ENCODE data around the gene SEPTIN5. TPM values are rescaled to one million over a fixed set of nuclear protein-coding genes. Genes with fewer than 3 reads are reported as not detected.
A peak's percentile ranks its signal among the peaks of the same experiment; 100 is the strongest.
"Not testable (repeated sequence)": the region's sequence is repeated elsewhere in the genome, so short reads cannot be mapped to it uniquely, and the experiment has no call there.

The SEPTIN5 gene
- total RNA-seq, 2 donors from 2014 or later = 22.9 to 29.8 TPM

DNA sequence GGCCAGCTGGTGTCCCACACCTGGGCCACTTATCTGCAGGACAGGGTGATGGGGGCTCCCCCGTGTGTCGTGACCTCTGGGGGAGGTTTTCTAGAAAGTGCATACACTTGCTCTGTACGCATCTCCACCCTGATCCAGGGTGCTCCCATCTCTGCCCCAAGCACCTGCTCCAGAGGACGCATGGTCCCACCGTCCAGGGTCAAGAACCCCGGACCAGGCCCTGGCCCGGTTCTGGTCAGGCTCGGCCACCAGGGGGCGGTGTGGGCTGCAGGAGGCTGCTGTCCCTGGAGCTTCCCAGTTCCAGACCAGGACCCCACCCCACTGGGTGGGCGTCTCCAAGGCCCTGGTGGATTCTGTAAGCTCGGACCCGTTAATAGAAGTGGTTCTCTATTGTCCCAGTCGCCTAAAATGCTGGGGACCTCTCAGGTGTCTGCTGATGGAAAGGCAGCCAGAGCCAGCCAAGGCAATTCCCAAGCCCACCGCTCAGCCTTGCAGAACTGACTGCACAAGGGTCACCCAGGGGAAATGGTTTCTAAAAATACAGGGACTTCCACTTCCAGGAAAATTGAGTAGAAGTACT lies 34.7 kb upstream of the SEPTIN5 start:
- DNase-seq (ENCODE audit: low spot score) = no peak
- intact Hi-C loops (cut with DNase I) = loop anchor here in 1 of 2 donors (5.0 kb wide), 1 partner anchor 38 kb away; no protein-coding TSS in a partner anchor

DNA sequence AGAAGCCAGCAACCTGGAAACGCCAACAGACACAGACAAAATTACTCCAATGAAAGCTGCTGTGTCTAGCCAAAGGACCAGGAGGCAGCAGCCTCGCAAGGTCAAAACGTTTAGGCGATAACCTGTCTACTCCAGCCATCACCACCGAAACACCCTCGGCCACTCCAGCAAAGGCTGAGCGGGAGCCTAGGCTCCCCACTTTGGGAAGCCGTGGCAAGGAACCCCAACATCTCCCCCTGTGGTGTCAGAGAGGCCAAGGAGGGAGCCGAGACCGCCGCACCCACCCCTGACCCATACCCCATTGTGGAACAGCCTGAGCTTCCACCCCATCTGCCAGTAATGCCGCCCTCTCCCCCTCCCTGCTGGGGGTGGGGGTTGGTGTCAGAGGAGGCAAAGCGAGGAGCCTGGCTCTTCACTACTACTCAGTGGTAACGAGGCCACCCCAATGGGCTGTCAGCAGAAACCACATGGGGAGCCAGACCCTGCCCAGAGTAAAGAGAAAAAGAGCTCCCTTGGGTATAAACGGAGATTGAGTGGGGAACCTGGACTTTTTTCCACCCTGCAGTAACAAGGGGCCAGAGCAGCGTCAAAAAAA lies 33.9 kb upstream of the SEPTIN5 start:
- no peak for DNase-seq (ENCODE audit: low spot score)
- intact Hi-C loops (cut with DNase I) = loop anchor here in 1 of 2 donors (5.0 kb wide), 1 partner anchor 37 kb away; no protein-coding TSS in a partner anchor

DNA sequence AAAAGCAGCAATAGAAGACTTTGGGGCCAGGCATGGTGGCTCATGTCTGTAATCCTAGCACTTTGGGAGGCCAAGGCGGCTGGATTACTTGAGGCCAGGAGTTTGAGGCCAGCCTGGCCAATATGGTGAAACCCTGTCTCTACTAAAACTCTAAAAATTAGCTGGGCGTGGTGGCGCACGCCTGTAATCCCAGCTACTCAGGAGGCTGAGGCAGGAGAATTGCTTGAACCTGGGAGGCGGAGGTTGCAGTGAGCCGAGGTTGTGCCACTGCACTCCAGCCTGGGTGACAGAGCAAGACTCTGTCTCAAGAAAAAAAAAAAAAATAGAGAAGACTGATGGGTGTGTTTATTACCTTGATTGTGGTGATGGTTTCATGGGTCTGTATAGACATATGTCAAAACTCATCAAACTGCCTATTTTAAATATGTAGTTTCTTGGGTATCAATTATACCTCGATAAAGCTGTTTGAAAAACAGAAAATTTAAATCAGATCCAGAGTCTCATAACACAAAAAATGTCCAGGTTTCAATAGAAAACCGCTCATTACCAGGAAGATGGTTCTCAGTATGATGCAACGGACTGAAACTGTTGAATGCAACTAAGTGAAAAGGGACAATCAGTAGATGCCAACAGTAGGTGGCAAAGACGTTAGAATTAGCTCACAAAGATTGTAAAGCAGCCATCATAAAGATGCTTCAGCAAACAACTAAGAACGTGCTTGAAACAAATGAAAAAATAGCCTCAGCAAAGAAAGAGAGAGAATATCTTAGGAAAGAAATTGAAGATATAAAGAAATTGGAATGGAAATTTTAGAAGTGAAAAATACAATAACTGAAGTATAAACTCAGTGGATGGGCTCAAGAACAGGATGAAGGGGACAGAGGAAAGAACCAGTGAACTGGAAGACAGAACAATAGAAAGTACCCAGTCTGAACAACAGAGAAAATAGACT lies 33.1 kb upstream of the SEPTIN5 start:
- no peak for DNase-seq (ENCODE audit: low spot score)
- intact Hi-C loops (cut with DNase I) = loop anchor here in 1 of 2 donors (5.0 kb wide), 1 partner anchor 36 kb away; no protein-coding TSS in a partner anchor

DNA sequence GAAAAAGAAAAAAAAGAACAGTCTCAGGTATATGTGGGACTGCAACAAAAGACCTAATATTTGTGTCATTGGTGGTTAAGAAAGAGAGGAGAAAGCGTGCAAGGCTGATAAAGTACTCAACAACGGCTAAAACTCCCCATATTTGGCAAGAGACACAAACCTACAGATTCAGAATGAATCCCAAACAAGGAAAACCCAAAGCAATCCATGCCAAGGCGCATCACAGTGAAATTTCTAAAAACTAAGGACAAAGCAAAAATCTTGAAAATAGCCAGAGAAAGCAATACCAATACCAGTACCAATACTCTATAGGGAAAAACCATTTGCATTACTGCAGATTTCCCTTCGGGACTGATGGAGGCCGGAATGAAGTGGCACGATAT lies 32.4 kb upstream of the SEPTIN5 start:
- DNase-seq (ENCODE audit: low spot score) = no peak

DNA sequence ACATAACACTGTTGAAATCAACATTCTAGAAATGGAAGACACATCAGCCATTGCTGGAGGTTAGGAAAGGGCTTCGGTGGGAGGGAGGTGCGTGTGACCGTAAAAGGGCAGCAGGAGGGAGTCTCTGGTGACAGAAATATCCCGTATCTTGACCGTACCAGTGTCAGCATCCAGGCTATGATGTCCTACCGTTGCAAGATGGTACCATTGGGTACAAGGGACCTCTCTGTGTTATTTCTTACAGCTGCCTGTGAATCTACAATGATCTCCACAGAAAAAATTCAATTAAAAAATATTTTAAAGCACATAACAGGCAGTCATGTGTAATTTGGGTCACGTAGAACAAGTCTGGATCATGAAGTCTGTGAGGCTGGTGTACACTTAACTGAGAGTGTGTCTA lies 27.4 kb upstream of the SEPTIN5 start:
- peak; percentile 6 for DNase-seq (ENCODE audit: low spot score)
- intact Hi-C loops (cut with DNase I) = no loop called here

More for the DNA sequence above, 32.4 kb upstream of the SEPTIN5 start:
- intact Hi-C loops (cut with DNase I) = loop anchor here in 1 of 2 donors (5.0 kb wide), 1 partner anchor 35 kb away; no protein-coding TSS in a partner anchor

DNA sequence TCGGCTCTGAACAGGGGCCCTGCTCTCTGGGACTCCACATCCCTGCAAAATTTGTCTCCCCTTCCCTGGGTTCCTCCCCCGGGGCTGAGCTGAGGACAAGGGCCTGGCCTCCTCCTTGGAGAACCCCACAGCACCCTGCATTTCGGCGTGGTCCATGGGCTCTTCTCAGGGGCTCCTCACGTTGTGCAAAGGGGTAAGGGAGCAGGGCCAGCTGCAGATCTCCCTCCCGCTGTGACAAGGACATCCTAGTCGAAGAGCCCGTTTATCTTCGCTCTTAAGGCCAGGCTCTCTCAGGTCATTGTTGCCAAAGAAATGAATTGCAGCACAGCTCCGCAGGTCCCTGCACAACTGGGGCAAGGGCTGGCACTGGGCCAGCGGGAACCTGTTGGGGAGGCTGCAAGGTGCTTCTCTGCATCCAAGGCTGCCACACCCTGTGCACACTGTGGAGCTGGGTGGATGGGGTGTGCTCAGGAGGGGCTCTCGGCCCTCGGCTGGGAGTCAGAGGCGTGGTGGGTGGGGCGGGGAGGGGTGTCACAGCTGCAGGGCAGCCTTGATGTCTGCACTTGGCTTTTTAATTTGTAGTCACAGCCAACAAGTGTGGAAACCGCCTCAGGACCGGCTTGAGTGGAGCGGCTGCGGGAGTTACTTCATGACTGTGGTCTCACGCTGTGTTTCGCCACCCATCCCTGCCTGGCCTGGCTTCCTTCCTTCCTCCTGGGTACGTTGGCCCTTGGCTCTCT lies 26.6 kb upstream of the SEPTIN5 start:
- intact Hi-C loops (cut with DNase I) = no loop called here
- DNase-seq (ENCODE audit: low spot score) = peak; percentile 85

DNA sequence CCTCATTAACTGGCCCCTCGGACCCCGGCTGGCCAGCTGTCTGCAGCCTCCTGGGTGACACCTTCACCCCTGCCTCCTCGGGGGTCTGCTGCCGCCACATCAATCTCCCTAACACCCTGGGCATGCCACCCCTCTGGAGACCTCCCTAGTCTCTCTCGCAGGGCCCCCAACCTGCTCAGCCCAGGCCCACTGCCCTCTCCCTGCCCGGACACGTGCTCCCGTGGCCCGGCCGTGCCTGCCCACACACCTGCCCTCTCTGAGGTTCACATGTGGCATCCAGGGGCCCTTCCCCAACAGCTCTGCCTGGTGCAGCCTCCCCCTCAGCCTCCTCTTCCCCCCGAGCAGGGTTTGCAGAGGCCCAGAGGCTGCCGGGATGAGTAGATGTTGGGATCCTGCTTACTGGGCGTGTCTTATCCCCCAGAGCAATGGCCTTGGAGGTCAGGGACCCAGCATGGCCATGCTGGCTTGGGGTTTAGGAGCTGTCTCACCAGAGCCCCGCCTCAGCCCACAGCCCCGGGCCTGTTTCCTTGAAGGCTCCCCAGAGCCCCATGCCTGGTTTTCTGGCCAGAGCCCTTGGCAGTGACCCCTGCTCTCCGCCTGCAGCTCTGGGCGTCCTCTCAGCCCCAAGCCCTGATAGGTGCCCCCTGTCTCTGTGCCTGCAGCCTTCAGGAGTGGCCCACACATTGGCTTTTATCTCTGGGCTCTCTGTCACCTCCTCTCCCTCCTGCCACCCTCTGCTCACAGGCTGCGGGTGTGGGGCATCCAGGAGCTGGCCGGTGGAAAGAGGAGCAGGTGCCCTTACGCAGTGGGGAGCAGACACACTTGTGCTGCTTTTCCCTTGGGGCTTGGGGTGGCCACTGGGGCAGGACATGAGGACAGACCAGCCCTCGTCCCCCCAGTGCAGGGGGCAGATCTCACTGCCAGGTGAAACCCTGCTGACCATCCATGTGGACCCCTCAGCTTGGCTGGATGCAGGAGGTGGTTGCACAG lies 25.7 kb upstream of the SEPTIN5 start:
- DNase-seq (ENCODE audit: low spot score) = peak; percentile 80
- intact Hi-C loops (cut with DNase I) = no loop called here

DNA sequence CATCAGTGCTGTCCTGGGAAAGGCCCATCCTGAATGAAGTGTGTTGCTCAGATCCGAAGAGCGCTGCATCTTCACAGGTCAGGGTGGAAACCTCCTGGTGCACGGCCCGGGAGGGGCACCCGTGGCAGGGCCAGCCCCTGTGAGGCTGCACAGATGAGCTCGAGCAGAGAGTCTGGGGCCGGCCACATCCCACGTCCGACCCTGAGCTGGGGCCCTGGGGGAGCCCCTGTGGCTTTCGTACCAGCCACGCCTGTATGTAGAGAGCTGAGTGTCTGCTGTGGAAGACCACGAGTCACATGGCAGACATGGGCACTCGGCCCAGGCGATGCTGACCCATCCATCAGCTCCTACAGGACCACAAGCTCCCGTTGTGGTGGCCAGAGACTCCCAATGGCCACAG lies 24.9 kb upstream of the SEPTIN5 start:
- intact Hi-C loops (cut with DNase I) = no loop called here
- peak; percentile 64 for DNase-seq (ENCODE audit: low spot score)

DNA sequence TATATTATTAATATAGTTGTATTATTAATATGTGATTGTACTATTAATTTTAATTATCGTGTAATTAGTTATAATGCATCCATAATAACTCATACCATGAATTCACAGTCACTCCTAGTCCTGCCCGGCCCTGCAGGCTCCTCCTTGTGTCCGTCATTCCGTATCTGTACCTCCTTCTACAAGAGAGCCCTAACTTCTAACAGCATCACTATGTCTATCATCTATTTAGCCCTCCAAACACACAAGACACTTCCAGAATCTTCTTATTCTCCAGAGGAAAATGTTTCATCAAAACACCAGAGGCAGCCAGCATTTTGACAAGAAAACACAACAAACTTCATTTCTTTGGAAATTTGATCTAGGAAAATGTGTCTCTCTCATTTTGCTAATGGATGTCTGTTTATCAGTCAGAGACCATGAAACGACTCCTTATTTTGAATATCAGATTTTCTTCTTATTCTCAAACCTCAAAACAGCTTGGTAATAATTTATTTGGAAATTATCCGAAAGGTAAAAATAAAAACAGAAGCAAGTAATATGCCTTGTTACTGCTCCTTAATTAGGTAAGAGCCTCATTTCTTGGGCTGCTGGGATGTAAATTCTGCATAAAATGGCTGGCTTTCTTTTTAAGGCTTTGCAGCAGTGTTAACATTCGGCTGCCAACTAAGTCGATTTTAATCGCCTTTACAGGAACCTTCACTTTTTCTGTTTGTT lies 23.1 kb upstream of the SEPTIN5 start:
- intact Hi-C loops (cut with DNase I) = no loop called here
- no peak for DNase-seq (ENCODE audit: low spot score)

DNA sequence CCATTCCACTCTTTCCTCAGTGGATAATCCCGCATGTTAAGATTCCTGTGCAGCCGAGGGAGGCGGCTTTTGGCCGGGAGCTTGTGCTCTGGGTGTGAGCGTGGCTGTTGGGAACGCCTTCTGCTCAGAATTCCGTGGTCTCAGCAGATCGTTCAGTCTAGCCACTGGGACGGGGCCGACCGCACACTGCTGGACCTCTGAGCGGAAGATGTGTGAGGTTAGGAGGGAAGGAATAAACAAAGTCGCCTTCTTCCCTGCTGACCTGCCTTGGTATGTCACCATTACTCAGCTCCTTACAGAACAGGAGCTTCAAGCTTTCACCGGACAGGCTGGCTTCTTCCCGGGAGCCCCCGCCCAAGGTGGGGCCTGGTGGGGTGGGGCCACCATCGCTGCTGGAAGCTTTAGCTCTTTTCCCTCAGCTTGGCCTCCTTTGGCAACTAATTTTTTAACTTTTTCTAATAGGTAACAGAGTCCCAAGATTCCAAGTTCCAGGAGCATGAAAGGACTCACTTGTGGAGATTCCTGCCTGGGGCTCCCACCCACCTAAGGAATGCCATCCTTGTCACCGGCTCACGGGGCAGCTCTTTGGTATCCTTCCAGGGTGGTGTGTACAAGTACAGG lies 22.5 kb upstream of the SEPTIN5 start:
- intact Hi-C loops (cut with DNase I) = no loop called here
- peak; percentile 81 for DNase-seq (ENCODE audit: low spot score)

DNA sequence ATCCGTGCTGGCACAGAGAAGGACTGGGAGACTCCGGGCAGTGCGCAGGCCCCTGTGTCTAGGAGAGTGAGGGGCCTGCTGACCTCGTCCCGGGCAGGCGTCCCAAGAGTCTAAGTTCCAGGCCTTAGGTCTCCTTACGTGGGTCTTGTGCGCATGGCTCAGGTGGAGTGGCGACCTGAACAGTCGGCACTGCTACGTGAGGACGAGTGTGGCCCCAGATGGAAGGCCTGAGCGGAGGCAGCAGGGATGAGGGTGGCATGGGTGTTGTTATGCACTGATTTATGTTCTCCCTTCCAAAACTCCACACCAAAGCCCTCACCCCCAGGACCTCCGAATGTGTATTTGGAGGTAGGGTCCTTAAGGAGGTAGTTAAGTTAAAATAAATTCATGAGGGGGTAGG lies 20.7 kb upstream of the SEPTIN5 start:
- intact Hi-C loops (cut with DNase I) = no loop called here

DNA sequence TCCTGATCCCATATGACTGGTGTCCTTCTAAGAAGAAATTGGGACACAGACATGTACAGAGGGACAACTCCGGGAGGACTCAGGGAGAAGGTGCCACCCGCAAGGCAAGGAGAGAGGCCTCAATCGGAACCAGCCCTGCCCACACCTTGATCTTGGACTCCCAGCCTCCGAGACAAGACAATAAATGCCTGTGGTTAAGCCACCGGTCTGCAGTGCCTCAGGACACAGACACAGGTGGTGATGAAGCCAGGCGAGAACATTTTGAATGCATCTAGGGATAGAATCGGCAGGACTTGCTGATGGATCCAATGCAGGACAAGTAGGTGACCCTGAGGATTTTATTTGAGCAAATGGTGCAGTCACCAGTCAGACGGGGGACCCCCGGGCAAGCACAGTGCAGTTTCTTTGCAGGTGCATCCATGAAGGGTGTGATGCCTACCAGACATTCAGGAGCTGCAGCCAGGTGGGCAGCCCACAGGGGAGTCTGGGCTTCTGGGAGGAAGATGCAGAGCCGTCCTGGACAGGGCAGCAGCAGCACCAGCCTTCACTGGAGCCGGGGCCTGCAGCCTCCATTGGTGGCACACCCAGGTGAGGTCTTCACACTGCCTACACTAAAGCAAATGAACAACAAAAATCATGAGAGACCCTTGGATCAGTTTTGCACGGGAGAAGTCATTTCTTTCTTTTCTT lies 20.2 kb upstream of the SEPTIN5 start:
- peak; percentile 66 for DNase-seq (ENCODE audit: low spot score)
- intact Hi-C loops (cut with DNase I) = no loop called here

More for the DNA sequence above, 20.7 kb upstream of the SEPTIN5 start:
- peak; percentile 62 for DNase-seq (ENCODE audit: low spot score)

DNA sequence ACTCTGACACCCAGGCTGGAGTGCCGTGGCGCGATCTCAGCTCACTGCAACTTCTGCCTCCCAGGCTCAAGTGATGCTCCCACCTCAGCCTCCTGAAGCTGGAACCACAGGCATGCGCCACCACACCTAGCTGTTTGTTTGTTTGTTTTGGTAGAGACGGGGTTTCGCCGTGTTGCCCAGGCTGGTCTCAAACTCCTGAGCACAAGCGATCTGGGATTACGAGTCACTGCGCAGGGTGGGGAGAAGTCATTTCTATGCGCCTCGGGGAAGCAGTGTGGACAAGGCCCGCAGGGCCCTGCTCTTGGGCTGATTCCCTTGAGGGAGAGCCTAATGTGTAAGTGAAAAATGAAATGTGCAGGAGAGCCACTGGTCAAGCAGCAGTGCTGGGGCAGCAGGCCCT lies 19.6 kb upstream of the SEPTIN5 start:
- intact Hi-C loops (cut with DNase I) = no loop called here
- DNase-seq (ENCODE audit: low spot score) = peak; percentile 48

DNA sequence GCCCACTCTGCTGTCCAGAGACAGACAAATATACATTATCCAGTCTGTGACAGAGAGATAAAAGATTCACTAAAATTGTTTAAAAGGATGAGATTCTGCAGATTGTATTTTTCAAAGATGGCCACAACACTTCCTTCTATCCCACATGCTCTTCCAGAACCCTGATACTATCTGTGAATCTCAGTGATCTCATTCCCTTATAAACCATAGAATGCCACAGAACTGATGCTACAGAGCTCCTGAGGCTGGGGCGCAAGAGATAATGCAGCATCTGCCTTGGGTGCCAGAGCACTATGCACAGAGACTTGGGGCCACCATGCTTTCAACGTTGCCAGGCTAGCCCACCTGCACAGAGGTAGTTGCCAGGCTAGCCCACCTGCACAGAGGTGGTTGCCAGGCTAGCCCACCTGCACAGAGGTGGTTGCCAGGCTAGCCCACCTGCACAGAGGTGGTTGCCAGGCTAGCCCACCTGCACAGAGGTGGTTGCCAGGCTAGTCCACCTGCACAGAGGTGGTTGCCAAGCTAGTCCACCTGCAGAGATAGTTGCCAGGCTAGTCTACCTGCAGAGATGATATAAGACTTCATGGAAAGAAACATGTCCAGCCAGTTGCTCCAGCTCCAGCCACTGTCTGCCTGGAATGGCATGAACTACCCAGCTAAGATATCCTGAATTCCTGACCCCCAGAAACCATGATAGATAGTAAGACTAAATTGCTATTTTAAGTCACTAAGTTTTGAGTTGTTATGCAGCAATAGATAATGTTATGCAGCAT lies 17.6 kb upstream of the SEPTIN5 start:
- DNase-seq (ENCODE audit: low spot score) = peak; percentile 5
- intact Hi-C loops (cut with DNase I) = no loop called here

DNA sequence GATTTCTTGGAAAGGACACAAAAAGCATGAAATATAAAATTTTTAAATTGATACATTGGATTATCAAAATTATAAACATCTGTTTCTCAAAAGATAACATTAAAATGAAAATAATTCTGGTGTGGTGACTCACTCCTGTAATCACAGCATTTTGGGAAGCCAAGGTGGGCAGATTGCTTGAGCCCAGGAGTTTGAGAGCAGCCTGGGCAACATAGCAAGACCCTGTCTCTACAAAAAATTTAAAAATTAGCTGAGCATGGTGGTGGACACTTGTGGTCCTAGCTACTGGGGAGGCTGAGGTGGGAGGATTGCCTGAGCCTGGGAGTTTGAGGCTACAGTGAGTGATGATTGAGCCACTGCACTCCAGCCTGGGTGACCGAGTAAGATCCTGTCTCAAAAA lies 16.4 kb upstream of the SEPTIN5 start:
- intact Hi-C loops (cut with DNase I) = not testable (repeated sequence)
- DNase-seq (ENCODE audit: low spot score) = peak; percentile 10

All from posterior vena cava (tissue), 2 donors.